GM18520 (cell line): Measurements from ENCODE around the gene HSD17B3.
"Not testable (repeated sequence)": the region's sequence is repeated elsewhere in the genome, so short reads cannot be mapped to it uniquely, and the experiment has no call there.

Experiments used
- ATAC-seq: cut with Tn5 transposase; IDR thresholded peaks from one replicate; pipeline ENCODE4 v1.9.1; 2021; ENCODE audit not compliant: unreplicated experiment

The HSD17B3 gene

GRCh38 chr9:96309850-96310249, 7.9 kb upstream of the HSD17B3 start:
- no peak for ATAC-seq

- not testable (repeated sequence) for ATAC-seq
Observed at GRCh38 chr9:96306958-96307357, 5.0 kb upstream of the HSD17B3 start.

GRCh38 chr9:96305171-96305570, 3.2 kb upstream of the HSD17B3 start:
- no peak for ATAC-seq

DNA sequence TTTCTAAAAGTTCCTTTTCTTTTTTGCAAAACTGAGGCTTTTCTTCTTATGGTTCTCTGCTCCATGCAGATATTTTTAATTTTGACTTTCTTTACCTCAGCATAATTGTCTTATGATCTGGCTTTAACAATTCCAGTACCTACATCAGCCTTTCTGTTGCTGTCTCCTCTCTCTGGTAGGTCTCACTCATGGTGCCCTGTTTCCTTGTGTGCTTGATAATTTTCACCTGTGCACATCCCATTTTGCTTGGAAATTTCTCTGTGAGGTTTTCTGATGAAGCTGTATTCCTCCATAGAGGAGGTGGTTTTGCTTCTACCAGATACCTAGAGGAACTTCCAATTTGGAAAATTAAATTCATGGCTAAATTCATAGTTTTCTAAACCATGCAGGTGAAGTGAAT, 2.3 kb upstream of the HSD17B3 start:
- no peak for ATAC-seq

GRCh38 chr9:96299823-96300222, 2.2 kb downstream of the HSD17B3 start:
- no peak for ATAC-seq

DNA sequence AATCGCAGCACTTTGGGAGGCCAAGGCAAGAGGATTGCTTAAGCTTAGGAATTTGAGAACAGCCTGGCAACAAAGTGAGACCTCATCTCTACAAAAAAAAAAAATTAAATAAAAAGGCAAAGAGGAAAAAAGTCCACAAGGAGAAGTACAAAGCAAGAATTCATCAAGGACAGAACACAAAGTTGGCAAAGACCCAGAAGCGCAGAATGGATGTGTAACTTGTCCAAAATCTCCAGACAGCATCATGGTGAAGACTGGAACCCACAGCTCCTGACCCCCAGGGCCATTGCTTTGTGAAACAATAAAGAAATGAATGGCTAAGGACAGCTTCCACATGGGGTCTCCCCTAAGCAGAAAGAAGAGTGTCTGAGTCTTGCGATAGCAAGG, 7.8 kb downstream of the HSD17B3 start:
- no peak for ATAC-seq

DNA sequence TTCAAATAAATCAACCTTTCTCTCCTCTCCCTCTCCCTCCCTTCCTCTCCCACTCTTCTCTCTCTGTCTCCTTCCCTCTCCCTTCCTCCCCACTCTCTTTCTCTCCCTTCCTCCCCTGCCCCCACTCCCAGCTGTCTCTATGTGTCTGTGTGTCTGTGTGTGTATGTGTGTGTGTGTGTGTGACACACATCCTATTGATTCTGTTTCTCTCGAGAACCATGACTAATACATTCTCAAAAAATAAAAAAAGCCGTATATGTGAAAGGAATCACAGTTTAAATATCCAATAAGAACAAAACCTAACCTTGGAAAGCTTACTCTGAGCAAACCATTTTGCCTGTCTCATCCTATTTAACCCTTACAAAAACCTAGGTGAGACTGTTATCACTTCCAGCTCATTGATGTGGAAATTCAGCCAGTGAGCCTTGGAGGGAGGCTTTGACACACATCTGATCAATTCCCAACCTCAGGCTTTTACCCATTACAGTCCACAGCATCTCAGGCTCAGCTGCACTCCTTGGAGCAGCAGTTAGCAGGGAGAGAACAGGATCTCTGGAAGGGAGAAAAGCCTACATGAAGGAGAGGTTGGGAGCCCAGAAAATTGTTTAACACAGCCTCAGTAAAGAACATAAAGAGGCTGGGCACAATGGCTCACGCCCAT, 8.3 kb downstream of the HSD17B3 start:
- no peak for ATAC-seq

DNA sequence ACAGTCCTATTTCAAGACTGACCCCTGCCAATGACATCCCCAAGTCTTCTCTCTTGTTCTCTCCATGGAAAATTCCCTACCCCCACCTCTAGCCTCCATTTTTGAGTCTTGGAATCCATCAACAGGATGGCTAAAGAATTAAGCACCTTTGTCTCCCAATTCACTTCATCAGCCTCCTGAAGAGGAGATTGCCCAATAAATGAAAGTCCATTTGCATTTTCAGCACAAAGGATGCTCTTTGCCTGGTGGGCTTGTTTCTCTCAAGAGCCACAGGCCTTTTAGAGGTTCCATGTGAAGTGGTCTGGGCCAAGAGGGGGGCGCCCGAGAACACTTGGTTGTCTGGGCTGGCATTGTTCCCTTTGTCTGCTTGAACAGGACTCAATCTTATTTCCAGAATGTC, 12.6 kb downstream of the HSD17B3 start:
- no peak for ATAC-seq

- ATAC-seq, result no peak
Observed at GRCh38 chr9:96281641-96282040, 20.3 kb downstream of the HSD17B3 start.

- ATAC-seq, result no peak
Observed at GRCh38 chr9:96279932-96280331, 22.0 kb downstream of the HSD17B3 start.

DNA sequence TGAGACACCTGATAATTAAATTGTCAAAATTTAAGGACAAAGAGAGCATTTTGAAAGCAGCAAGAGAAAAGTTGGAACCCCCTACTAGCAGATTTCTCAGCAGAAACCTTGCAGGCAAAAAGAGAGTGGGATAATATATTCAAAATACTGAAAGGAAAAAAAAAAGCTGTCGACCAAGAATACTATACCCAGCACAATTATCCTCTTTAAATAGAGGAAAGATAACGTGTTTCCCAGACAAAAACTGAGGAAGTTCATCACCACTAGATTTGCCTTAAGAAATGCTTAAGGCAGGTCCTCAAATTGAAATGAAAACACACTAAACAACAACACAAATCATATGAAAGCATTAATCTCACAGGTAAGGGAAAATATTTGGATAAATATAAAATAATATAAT, 27.0 kb downstream of the HSD17B3 start:
- ATAC-seq, result no peak

DNA sequence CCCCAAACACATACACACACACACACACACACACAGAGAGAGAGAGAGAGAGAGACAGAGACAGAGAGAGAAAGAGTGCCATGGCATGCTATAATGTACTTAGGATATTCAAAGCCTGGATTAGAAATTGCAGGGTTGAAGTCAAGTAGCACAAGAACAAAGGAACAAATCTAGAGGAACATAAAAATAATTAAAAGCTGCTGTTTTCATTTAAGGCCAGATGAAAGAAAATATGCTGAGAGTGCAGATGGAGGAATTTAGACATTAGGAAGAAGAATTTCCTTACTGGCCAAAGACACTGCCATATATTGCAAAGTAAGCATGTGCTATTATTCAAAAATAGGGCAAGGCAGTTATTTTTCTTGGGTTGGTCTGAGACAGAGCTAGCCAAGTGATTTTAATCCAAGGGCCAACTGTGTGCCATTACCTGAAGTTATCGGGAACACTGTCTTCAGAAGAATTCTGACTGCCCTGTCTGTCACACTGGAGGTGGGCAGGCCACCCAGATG, 31.7 kb downstream of the HSD17B3 start:
- no peak for ATAC-seq

DNA sequence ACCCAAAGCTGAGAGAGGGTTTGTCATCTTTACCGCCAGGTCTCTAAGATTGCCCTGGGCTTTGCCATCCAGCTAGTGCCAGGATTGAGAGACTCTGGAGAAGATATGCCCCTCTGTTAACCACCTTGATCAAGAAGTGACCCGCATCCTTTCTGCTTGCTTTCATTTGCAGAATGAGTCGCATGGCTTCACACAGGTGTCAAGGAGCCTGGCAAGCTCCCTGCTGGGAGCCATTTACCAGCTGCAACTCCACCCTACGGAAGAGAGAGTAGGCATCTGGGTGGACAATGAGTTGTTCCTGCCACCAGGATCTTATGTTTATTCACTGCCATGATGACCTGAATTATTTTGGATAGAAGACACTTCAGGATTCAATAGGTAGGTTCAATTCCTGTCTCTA, 43.0 kb downstream of the HSD17B3 start:
- ATAC-seq, result no peak

DNA sequence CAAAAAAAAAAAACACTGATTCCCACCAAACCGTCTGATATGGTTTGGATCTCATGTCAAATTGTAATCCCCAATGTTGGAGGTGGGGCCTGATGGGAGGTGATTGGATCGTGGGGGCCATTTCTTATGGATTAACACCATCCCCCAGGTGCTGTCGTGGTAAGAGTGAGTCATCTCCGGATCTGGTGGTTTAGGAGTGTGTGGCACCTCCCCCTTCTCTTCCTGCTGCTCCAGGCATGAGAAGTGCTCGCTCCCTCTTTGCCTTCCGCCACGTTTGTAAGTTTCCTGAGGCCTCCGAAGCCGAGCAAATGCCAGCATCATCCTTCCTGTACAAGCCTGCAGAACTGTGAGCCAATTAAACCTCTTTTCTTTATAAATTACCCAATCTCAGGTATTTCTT, 45.2 kb downstream of the HSD17B3 start:
- no peak for ATAC-seq

GRCh38 chr9:96255698-96256097, 46.3 kb downstream of the HSD17B3 start:
- ATAC-seq, result no peak

- ATAC-seq, result no peak
Observed at GRCh38 chr9:96253059-96253696, 48.8 kb downstream of the HSD17B3 start.

DNA sequence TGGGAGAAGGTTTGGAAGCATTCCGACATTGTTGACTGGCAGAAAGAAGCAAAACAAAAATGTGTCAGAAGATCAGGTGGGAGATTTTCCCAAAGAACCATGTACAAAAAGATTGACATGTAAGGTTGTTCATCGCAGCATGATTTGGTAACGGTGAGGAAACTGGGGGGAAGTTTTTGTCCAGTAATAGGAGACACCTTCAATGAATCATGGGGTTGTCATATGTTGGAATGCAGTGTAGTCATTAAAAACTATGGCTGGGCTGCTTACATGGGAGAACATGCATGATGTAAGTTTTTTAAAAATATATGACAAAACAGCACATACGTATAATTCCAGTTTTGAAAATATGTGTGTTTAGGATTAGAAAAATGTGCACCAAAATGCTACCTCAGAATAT, 50.5 kb downstream of the HSD17B3 start:
- ATAC-seq, result no peak

DNA sequence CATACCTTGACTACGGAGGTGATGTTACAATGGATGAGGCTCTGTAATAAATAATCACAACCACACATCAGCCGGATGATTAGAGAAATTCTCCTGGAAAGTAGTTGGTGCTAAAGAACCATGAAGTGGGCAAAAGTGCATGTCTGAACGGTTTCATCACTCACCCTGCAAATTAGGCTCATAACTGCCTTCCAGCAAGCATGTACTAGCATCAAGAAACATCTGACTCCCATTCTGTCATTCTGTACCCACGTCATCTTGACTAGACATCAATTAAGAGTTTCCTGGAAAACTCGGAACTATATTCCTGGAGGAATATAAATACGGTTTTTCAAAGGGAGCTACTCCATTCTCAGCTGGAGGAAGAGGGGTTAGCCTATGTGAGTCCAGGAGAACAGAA, 52.2 kb downstream of the HSD17B3 start:
- ATAC-seq, result no peak

- no peak for ATAC-seq
Observed at GRCh38 chr9:96246267-96246671, 55.7 kb downstream of the HSD17B3 start.

DNA sequence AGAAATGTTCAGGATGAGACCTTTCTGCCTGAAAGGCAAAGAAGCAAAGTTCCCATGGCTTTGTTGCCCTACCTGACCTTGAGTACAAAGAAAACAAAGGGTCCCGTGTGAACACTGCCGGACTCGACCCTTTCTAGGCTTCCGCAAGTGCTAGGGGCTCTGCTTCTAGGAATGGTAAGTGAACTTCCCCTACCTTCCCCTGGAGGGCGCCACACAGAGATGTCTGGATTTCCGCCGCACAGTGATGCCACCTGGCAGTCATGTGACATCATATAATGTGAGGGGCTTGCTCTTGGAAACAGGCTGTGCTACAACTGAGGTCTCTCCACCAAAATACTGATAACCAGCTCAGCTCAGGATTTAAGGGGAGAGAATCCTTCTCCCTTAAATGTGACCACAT, 56.6 kb downstream of the HSD17B3 start:
- ATAC-seq, result no peak

- no peak for ATAC-seq
Observed at GRCh38 chr9:96243778-96244177, 58.2 kb downstream of the HSD17B3 start.

DNA sequence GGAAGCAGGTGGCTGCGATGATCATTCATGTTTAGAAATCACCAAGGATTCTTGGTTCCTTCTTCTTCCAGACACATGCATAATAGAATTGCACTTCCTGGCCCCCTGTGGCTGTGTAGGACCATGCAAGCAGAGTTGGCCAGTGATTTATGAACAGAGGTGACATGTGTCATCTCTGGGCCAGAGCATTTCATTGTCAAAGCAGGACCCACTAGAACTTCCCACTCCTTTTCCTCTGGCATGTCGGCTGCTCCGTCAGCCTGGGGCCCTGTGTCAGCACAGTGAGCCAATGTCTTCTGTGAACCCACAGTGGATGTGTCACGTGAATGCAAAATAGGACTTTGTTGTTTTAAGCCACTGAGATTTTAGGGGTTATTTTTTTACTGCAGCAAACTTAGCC, 59.2 kb downstream of the HSD17B3 start:
- ATAC-seq, result no peak

DNA sequence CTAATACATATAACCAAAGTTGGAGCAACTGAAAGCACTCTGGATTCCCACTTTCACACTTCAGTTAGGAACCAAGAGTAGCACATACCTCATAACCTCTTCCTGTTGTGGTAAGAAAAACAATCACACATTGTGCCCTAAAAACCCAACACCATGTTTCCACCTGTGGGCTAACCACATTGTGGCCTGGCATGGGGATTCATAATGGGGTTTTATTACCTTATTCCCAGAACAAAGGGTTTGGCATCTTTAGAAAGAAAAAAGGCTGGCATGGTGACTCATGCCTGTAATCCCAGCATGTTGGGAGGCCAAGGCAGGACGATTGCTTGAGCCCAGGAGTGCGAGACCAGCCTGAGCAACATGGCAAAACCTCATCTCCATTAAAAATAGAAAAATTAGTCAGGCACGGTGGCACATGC, 60.6 kb downstream of the HSD17B3 start:
- ATAC-seq, result no peak
